Measurements from ENCODE around the gene CDC42SE2.
"Not testable (repeated sequence)": the region's sequence is repeated elsewhere in the genome, so short reads cannot be mapped to it uniquely, and the experiment has no call there.

Gene CDC42SE2

GRCh38 chr5:131277875-131278740 is 14.3 kb downstream of the CDC42SE2 start:
- DNase-seq (ENCODE audit: low read depth in 2 of 2) = no peak

GRCh38 chr5:131278741-131279124 is 14.9 kb downstream of the CDC42SE2 start:
- DNase-seq (ENCODE audit: low read depth in 2 of 2) = not testable (repeated sequence)

GRCh38 chr5:131279204-131279603 is 15.4 kb downstream of the CDC42SE2 start:
- no peak for DNase-seq (ENCODE audit: low read depth in 2 of 2)

- no peak for DNase-seq (ENCODE audit: low read depth in 2 of 2)
These were observed 16.6 kb downstream of the CDC42SE2 start for GRCh38 chr5:131280417-131280816.

GRCh38 chr5:131281133-131281867 is 17.4 kb downstream of the CDC42SE2 start:
- DNase-seq (ENCODE audit: low read depth in 2 of 2) = no peak

GRCh38 chr5:131281868-131282234 is 18.0 kb downstream of the CDC42SE2 start:
- no peak for DNase-seq (ENCODE audit: low read depth in 2 of 2)

GRCh38 chr5:131282235-131282634 is 18.4 kb downstream of the CDC42SE2 start:
- no peak for DNase-seq (ENCODE audit: low read depth in 2 of 2)

- no peak for DNase-seq (ENCODE audit: low read depth in 2 of 2)
These were observed 22.0 kb downstream of the CDC42SE2 start for GRCh38 chr5:131285703-131286399.

- no peak for DNase-seq (ENCODE audit: low read depth in 2 of 2)
These were observed 22.5 kb downstream of the CDC42SE2 start for GRCh38 chr5:131286400-131286715.

- DNase-seq (ENCODE audit: low read depth in 2 of 2) = no peak
These were observed 24.5 kb downstream of the CDC42SE2 start for GRCh38 chr5:131288328-131288727.

GRCh38 chr5:131289738-131290137 is 25.9 kb downstream of the CDC42SE2 start:
- no peak for DNase-seq (ENCODE audit: low read depth in 2 of 2)

- no peak for DNase-seq (ENCODE audit: low read depth in 2 of 2)
These were observed 32.4 kb downstream of the CDC42SE2 start for GRCh38 chr5:131296213-131296672.

GRCh38 chr5:131297886-131298285 is 34.0 kb downstream of the CDC42SE2 start:
- DNase-seq (ENCODE audit: low read depth in 2 of 2) = no peak

GRCh38 chr5:131299465-131299864 is 35.6 kb downstream of the CDC42SE2 start:
- DNase-seq (ENCODE audit: low read depth in 2 of 2) = no peak

- no peak for DNase-seq (ENCODE audit: low read depth in 2 of 2)
These were observed 38.7 kb downstream of the CDC42SE2 start for GRCh38 chr5:131302506-131302905.

- DNase-seq (ENCODE audit: low read depth in 2 of 2) = peak; percentile 61 to 64
These were observed 39.7 kb downstream of the CDC42SE2 start for GRCh38 chr5:131303537-131303936.

- DNase-seq (ENCODE audit: low read depth in 2 of 2) = no peak
These were observed 40.6 kb downstream of the CDC42SE2 start for GRCh38 chr5:131304414-131304813.

- no peak for DNase-seq (ENCODE audit: low read depth in 2 of 2)
These were observed 41.4 kb downstream of the CDC42SE2 start for GRCh38 chr5:131305138-131305689.

- DNase-seq (ENCODE audit: low read depth in 2 of 2) = no peak
These were observed 42.1 kb downstream of the CDC42SE2 start for GRCh38 chr5:131305906-131306305.

- not testable (repeated sequence) for DNase-seq (ENCODE audit: low read depth in 2 of 2)
These were observed 48.5 kb downstream of the CDC42SE2 start for GRCh38 chr5:131312235-131312772.

- no peak for DNase-seq (ENCODE audit: low read depth in 2 of 2)
These were observed 52.2 kb downstream of the CDC42SE2 start for GRCh38 chr5:131316026-131316425.

- no peak for DNase-seq (ENCODE audit: low read depth in 2 of 2)
These were observed 53.0 kb downstream of the CDC42SE2 start for GRCh38 chr5:131316822-131317221.
